IPS DF 4.7 (cell line): ENCODE results near the gene ZBTB7B.
"Not testable (repeated sequence)": the region's sequence is repeated elsewhere in the genome, so short reads cannot be mapped to it uniquely, and the experiment has no call there.

ENCODE experiments used
- DNase-seq: peaks from one replicate; pipeline ENCODE4 v3.0.0-alpha.2; 2013; ENCODE audit warnings: low spot score; ENCODE audit errors: extremely low read depth

ZBTB7B gene

GRCh38 chr1:154968731-154969130 lies 33.9 kb upstream of the ZBTB7B start:
- no peak for DNase-seq

GRCh38 chr1:154969246-154969645 lies 33.4 kb upstream of the ZBTB7B start:
- no peak for DNase-seq

- no peak for DNase-seq
These were observed 32.6 kb upstream of the ZBTB7B start for GRCh38 chr1:154969860-154970452.

- DNase-seq: no peak
These were observed 31.8 kb upstream of the ZBTB7B start, which contains the start of gene SHC1 for GRCh38 chr1:154970631-154971340. Gene SHC1, minus strand, starts transcription at chr1:154970747. Its CDS starts 221 bp downstream, at chr1:154970526.

- DNase-seq: no peak
These were observed 31.1 kb upstream of the ZBTB7B start for GRCh38 chr1:154971341-154971998.

GRCh38 chr1:154972213-154972516 lies 30.4 kb upstream of the ZBTB7B start:
- no peak for DNase-seq

- peak; percentile 96 for DNase-seq
These were observed 29.9 kb upstream of the ZBTB7B start for GRCh38 chr1:154972517-154973343.

- DNase-seq: peak; percentile 92
These were observed 29.1 kb upstream of the ZBTB7B start for GRCh38 chr1:154973344-154974101.

- peak; percentile 99 for DNase-seq
These were observed 28.3 kb upstream of the ZBTB7B start, which contains the start of gene CKS1B for GRCh38 chr1:154974102-154974807. Gene CKS1B, plus strand, starts transcription at chr1:154974681. Its CDS starts 65 bp downstream, at chr1:154974746.

- DNase-seq: peak; percentile 95
These were observed 27.7 kb upstream of the ZBTB7B start for GRCh38 chr1:154974808-154975408.

GRCh38 chr1:154975409-154976059 lies 27.1 kb upstream of the ZBTB7B start:
- DNase-seq: no peak

- not testable (repeated sequence) for DNase-seq
These were observed 24.8 kb upstream of the ZBTB7B start for GRCh38 chr1:154977762-154978161.

GRCh38 chr1:154978360-154978759 lies 24.2 kb upstream of the ZBTB7B start:
- DNase-seq: no peak

- DNase-seq: no peak
These were observed 20.3 kb upstream of the ZBTB7B start for GRCh38 chr1:154982341-154982740.

- DNase-seq: peak; percentile 99
These were observed 19.5 kb upstream of the ZBTB7B start, which contains the start of gene FLAD1 for GRCh38 chr1:154982897-154983648. Gene FLAD1, plus strand, starts transcription at chr1:154983344. Its CDS starts 351 bp downstream, at chr1:154983695.

- DNase-seq: no peak
These were observed 18.7 kb upstream of the ZBTB7B start for GRCh38 chr1:154983776-154984466.

GRCh38 chr1:154986736-154987135 lies 15.9 kb upstream of the ZBTB7B start:
- DNase-seq: not testable (repeated sequence)

- DNase-seq: no peak
These were observed 15.3 kb upstream of the ZBTB7B start for GRCh38 chr1:154987326-154987725.
